Measurements from ENCODE around the gene RIBC2.

RIBC2 gene

DNA sequence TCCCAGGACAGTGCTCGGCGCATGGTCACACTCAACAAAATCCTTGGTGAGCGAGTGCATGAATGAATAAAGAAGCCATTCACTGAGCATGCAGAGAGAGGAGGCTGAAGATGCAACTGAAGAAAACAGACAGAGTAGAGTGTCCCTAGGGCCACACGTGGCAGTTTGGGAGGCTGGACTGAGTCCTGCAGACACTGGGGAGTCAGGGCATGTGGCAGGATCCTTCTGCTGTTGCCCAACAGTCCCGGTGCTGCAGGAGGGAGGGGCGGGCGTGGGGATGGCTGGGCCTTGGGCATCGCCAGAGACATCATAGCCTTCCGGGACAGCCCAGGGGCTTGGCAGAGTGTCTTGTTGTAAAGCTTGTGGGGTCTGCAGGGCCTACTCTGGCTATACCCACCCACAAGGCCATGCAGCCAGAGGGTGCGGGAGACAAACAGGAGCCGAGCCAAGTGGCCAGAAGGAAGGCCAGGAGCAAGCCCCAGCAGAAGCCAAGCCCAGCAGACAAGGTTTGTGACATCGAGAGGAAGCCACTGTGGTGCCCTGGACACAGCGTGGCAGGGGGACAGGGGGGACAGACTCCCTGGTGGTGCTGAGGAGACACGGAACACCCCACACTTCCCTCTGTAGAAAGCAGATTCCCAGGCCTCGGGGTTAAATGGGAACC, 62.5 kb downstream of the RIBC2 start:
- DNase-seq, result no peak

DNA sequence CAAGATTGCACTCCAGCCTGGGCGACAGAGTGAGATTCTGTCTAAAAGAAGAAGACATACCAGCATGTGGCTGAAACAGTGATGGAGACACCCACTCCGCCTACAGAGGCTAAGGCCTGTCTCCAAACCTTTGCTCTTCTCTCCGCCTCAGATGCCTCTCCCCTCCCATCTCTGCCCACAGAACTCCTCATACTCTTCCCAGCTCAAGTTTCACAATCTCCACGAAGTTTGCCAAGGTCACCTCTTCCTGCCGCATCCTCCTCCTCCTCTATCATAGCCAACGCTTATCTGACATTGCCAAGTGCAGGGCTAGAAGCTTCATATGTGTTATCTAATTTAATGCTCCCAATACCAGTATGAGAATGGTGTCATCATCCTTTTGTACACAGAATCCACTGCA, 63.3 kb downstream of the RIBC2 start:
- no peak for DNase-seq

DNA sequence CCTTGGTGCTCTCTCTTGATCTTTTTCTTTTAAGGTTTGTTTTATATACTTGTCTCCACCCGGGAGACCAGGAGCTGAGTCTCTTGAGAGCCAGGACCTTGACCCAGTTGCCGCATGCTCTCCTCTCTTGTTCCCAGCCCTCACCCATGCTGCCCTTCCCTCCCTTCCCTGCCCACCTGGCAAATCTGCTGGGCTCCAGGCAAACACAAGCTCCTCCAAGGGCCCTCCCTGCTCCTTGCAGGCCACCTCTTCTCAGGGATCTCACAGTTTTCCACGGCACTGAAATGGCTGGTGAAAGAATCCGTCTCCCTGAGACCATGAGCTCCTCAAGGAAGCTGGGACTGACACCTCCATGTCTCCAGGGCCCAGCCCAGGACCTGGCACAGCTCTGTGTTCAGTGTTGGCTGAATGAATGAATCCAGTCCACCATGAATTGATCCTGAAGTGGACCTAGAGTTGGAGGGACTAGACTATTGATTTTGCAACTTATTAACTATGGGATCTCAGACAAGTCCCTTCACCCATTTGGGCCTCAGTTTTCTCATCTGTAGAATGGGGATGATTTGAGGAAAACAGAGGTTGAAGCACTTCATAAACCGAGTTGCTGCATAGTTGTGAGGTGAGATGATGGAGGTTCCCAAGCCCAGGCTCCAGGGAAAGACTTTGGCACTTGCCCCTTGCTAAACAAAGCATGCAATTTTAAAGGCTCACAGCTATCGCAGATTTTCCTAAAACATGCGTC, 64.0 kb downstream of the RIBC2 start:
- DNase-seq, result no peak

DNA sequence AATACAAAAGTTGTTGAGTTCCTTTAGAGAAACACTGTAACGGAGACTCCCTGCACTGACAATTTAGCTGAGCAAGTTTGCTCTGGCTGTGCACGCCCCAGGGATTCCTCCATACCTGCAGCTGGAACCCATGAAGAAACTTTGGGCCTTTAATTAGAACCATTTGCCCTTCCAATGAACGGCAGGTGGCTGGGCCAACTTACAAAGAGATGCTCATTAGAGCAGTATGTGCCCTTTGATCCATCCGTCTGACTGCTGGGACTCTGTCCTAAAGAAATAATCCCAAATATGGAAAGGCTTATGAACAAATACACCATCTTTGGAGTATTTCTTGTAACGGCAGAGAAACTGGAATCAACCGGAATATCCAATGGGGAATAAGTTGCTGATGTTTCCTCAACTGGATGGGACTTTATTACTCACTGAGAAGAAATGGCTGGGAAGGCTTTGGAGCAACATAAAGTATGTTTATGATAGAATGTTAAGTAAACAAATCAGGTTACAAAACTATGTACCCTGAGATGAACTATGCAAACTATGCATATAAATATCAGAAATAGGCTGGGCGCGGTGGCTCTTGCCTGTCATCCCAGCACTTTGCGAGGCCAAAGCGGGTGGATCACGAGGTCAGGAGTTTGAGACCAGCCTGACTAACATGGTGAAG, 64.7 kb downstream of the RIBC2 start:
- no peak for DNase-seq

DNA sequence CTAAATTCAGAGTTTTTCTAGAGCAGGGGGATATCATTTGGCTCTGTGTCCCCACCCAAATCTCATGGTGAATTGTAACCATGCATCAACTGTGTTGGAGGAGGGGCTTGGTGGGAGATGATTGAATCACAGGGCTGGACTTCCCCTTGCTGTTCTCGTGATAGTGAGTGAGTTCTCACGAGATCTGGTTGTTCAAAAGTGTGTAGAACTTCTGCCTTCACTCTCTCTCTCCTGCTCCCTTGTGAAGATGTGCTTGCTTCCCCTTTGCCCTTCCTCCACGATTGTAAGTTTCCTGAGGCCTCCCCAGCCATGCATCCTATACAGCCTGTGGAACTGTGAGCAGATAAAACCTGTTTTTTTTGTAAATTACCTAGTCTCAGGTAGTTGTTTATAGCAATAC, 67.2 kb downstream of the RIBC2 start:
- no peak for DNase-seq

DNA sequence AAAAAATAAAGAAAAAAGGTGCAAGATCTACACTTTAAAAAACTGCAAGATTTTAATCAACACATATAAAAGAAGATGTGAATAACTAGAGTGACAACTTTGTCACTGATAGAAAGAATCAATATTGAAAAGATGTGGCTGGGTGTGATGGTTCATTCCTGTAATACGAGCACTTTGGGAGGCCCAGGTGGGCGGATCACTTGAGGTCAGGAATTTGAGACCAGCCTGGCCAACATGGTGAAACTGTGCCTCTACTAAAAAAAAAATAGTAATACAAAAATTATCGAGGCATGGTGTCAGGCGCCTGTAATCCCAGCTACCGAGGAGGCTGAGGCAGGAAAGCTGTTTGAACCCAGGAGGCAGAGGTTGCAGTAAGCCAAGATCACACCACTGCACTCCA, 68.2 kb downstream of the RIBC2 start:
- DNase-seq, result no peak
